Prostate gland (tissue), 2 donors: ENCODE results near the gene CCND2. TPM values are rescaled to one million over a fixed set of nuclear protein-coding genes. Genes with fewer than 3 reads are reported as not detected.

Source experiments
- DNase-seq: peaks from one replicate; pipeline ENCODE4 v3.0.0-alpha.2; 2019; ENCODE audit warnings: low spot score
- H3K27ac ChIP-seq, 2 donors: fragments of 200-600 bp; sonication (generic); 2 replicates each; pipeline ENCODE4 v1.5.1; 2017 to 2019
- H3K27me3 ChIP-seq: fragments of 200-600 bp; sonication (generic); replicated peaks from 2 replicates; pipeline ENCODE4 v1.5.1; 2019; ENCODE audit not compliant: insufficient read depth
- H3K36me3 ChIP-seq, 2 donors: fragments of 200-600 bp; sonication (generic); 1 replicate in 1 of 2; 2 replicates in 1 of 2; pipeline versions ENCODE4 v1.5.1 to v1.8.1; 2017 to 2019
- H3K4me1 ChIP-seq: fragments of 200-600 bp; sonication (generic); replicated peaks from 2 replicates; pipeline ENCODE4 v1.5.1; 2019
- H3K4me3 ChIP-seq, 2 donors: fragments of 200-600 bp; sonication (generic); 2 replicates each; pipeline ENCODE4 v1.5.1; 2017 to 2019
- H3K9me3 ChIP-seq: fragments of 200-600 bp; sonication (generic); 2 replicates; pipeline ENCODE4 v1.5.1; 2017
- CTCF ChIP-seq, 4 experiments: fragments of 200-600 bp in 2 of 4; fragments of 450-650 bp in 2 of 4; sonication (generic) in 2 of 4; IDR thresholded peaks; 1 replicate in 3 of 4; 2 replicates in 1 of 4; pipeline ENCODE4 v1.5.1; 2016 to 2019; ENCODE audit warnings: antibody characterized with exemption in 4 of 4, mild to moderate bottlenecking in 2 of 4, moderate library complexity in 2 of 4
- POLR2A ChIP-seq: fragments of 450-650 bp; IDR thresholded peaks from one replicate; pipeline ENCODE4 v1.6.1; 2016; ENCODE audit warnings: antibody characterized with exemption, mild to moderate bottlenecking
- POLR2AphosphoS5 ChIP-seq: sonication (generic); formaldehyde crosslinking; IDR thresholded peaks from one replicate; pipeline ENCODE4 v1.6.1; 2017; ENCODE audit warnings: antibody characterized with exemption
- WGBS: methylation state at CpG from one replicate; pipeline ENCODE4 v1.1.5; 2018; 5-methylcytosine and 5-hydroxymethylcytosine counted together
- intact Hi-C: fragments of 100-400 bp; cut with DNase I; formaldehyde crosslinking; loops from one replicate; pipeline ENCODE4 v1.14.2; 2022
- total RNA-seq, 2 donors: library from RNA; depleted of rRNA; stranded (reverse); fragments of >200 nt; gene quantifications; one replicate each; pipeline ENCODE4 v1.1.0, GENCODE V29; 2016

Gene CCND2
- total RNA-seq, 2 donors from 2014 or later: 31.6 to 46.1 TPM

- intact Hi-C loops: no loop called here
- Histone ChIP-seq H3K4me3 (no peak overlapping the region), H3K27me3 (no peaks in the 10 kb centered on the region), H3K27ac (no peak overlapping the region), H3K4me1 (no peaks in the 10 kb centered on the region), H3K36me3 (no peaks in the 10 kb centered on the region), H3K9me3 (no peaks in the 10 kb centered on the region)
- no peak for DNase-seq
- TF ChIP-seq CTCF (IDR thresholded peaks at IDR 0.05) (no peak), POLR2AphosphoS5 (no peak), POLR2A (no peak)
- 84% methylated on average over 14 of the region's 14 CpGs for WGBS
Observed at GRCh38 chr12:4293299-4293965, 19.9 kb downstream of the CCND2 start.

GRCh38 chr12:4293966-4294505, 20.5 kb downstream of the CCND2 start:
- H3K4me3 ChIP-seq: no peak overlapping the region
- H3K27ac ChIP-seq: no peak overlapping the region
- no peaks in the 10 kb centered on the region for H3K27me3 ChIP-seq
- 63% methylated on average over 16 of the region's 16 CpGs for WGBS
- intact Hi-C loops: no loop called here
- no peaks in the 10 kb centered on the region for H3K9me3 ChIP-seq
- H3K4me1 ChIP-seq: no peaks in the 10 kb centered on the region
- TF ChIP-seq POLR2A (no peak), CTCF (IDR thresholded peaks at IDR 0.05) (no peak), POLR2AphosphoS5 (no peak)
- H3K36me3 ChIP-seq: no peaks in the 10 kb centered on the region
- DNase-seq: no peak

GRCh38 chr12:4296751-4297150, 23.2 kb downstream of the CCND2 start:
- no peak overlapping the region for H3K4me3 ChIP-seq
- no peaks in the 10 kb centered on the region for H3K9me3 ChIP-seq
- intact Hi-C loops: no loop called here
- no peak for DNase-seq
- H3K36me3 ChIP-seq: no peaks in the 10 kb centered on the region
- no peaks in the 10 kb centered on the region for H3K4me1 ChIP-seq
- TF ChIP-seq CTCF (IDR thresholded peaks at IDR 0.05): no peak
- no peak for TF ChIP-seq POLR2A
- no peak for TF ChIP-seq POLR2AphosphoS5
- 60% methylated on average over 6 of the region's 6 CpGs for WGBS
- H3K27me3 ChIP-seq: no peaks in the 10 kb centered on the region
- no peak overlapping the region for H3K27ac ChIP-seq

GRCh38 chr12:4297617-4298016, 24.1 kb downstream of the CCND2 start:
- Histone ChIP-seq H3K4me1 (no peaks in the 10 kb centered on the region), H3K9me3 (no peaks in the 10 kb centered on the region), H3K4me3 (no peak overlapping the region), H3K27ac (no peak overlapping the region), H3K36me3 (no peaks in the 10 kb centered on the region), H3K27me3 (no peaks in the 10 kb centered on the region)
- DNase-seq: no peak
- TF ChIP-seq POLR2A: no peak
- no peak for TF ChIP-seq POLR2AphosphoS5
- TF ChIP-seq CTCF (IDR thresholded peaks at IDR 0.05): no peak
- WGBS: 89% methylated on average over 13 of the region's 13 CpGs
- intact Hi-C loops: no loop called here

GRCh38 chr12:4300883-4301282, 27.3 kb downstream of the CCND2 start:
- no peak overlapping the region for H3K27ac ChIP-seq
- no peaks in the 10 kb centered on the region for H3K4me1 ChIP-seq
- no peaks in the 10 kb centered on the region for H3K9me3 ChIP-seq
- H3K4me3 ChIP-seq: no peak overlapping the region
- 72% methylated on average over 5 of the region's 5 CpGs for WGBS
- intact Hi-C loops: no loop called here
- no peaks in the 10 kb centered on the region for H3K27me3 ChIP-seq
- no peaks in the 10 kb centered on the region for H3K36me3 ChIP-seq
- no peak for DNase-seq
- TF ChIP-seq POLR2A: no peak
- no peak for TF ChIP-seq POLR2AphosphoS5
- TF ChIP-seq CTCF (IDR thresholded peaks at IDR 0.05): no peak
